Measurements from ENCODE around the gene CGAS. TPM values are rescaled to one million over a fixed set of nuclear protein-coding genes. Genes with fewer than 3 reads are reported as not detected.

CGAS gene
- total and polyA plus RNA-seq, 9 of the 15 experiments (the other 6 are each of a cell fraction or from before 2014, with no cell fraction given): 0.01 to 0.32 (median 0.06) TPM; not detected in 2

GRCh38 chr6:73388800-73389512, 63.1 kb downstream of the CGAS start (continued):
- TF ChIP-seq CHD4 (IDR thresholded peaks at IDR 0.05; ENCODE audit: insufficient read depth, insufficient replicate concordance, low read depth, low read length, poor library complexity, severe bottlenecking): no peak
- TF ChIP-seq SIN3B (IDR thresholded peaks at IDR 0.05; ENCODE audit: low read depth): no peak
- no peak for TF ChIP-seq EZH2 (IDR thresholded peaks at IDR 0.05; ENCODE audit: borderline replicate concordance, low read depth, low read length)
- no peak for TF ChIP-seq KLF6 (CRISPR knock-in tag; IDR thresholded peaks at IDR 0.05; ENCODE audit: borderline replicate concordance)
- peak; percentile 50; the same call in 1 of the 2 replicates for TF ChIP-seq ZBTB2 (IDR thresholded peaks at IDR 0.05)
- peak; percentile 23; the same call in 1 of the 2 replicates for TF ChIP-seq MYNN (IDR thresholded peaks at IDR 0.05)
- no peak for TF ChIP-seq MYNN (CRISPR knock-in tag; IDR thresholded peaks at IDR 0.05)
- TF ChIP-seq ZFPM2 (CRISPR knock-in tag; IDR thresholded peaks at IDR 0.05): no peak
- peak in 1 of 2 experiments; percentile 54; a peak in 1 of 4 replicates for TF ChIP-seq CSDE1 (IDR thresholded peaks at IDR 0.05)
- TF ChIP-seq TAF1 (IDR thresholded peaks at IDR 0.05; ENCODE audit: control insufficient read depth, extremely low read depth, insufficient read depth, low read length, severe bottlenecking): peak; percentile 75
- no peak for TF ChIP-seq BRF1 (IDR thresholded peaks at IDR 0.05; ENCODE audit: borderline replicate concordance, extremely low read depth, insufficient read length)
- no peak; a peak in 1 of 4 replicates for TF ChIP-seq MNT (conservative IDR thresholded peaks at IDR 0.05)
- no peak for TF ChIP-seq FOXK1 (CRISPR knock-in tag; IDR thresholded peaks at IDR 0.05; ENCODE audit: borderline replicate concordance)

Measured in K562 (cell line).